Panc1 (cell line): ENCODE measurements around the gene P2RX2. TPM values are rescaled to one million over a fixed set of nuclear protein-coding genes. Genes with fewer than 3 reads are reported as not detected.

ENCODE experiments used
- ATAC-seq: fragments of 200-7000 bp; cut with Tn5 transposase; 2 replicates; pipeline ENCODE4 v1.9.1; 2020; ENCODE audit warnings: mild to moderate bottlenecking, moderate library complexity
- BruUV-seq: library from RNA; stranded (reverse); fragments of 400-500 nt; replicated peaks from 2 replicates; lab custom pipeline; 2021; lab: Mats Ljungman, UMichigan
- CTCF ChIA-PET: fragments of 300-600 bp; sonication (Branson Sonifier 250); formaldehyde crosslinking; loops from one replicate; lab custom pipeline; 2022; ENCODE audit warnings: antibody characterized with exemption; lab: Charles Lee
- POLR2A ChIA-PET: fragments of 300-600 bp; sonication (Branson Sonifier 250); formaldehyde crosslinking; loops from one replicate; lab custom pipeline; 2022; ENCODE audit warnings: antibody characterized with exemption; lab: Charles Lee
- DNase-seq: peaks from one replicate; pipeline ENCODE4 v3.0.0-alpha.2; 2010; ENCODE audit warnings: low read depth, low spot score
- H3K27ac ChIP-seq: 2 replicates; pipeline ENCODE4 v1.5.1; 2011; ENCODE audit warnings: mild to moderate bottlenecking, low read length, inconsistent platforms
- H3K27me3 ChIP-seq: fragments of 200-500 bp; sonication (Bioruptor generic); 2 replicates; pipeline ENCODE4 v1.6.0; 2014; ENCODE audit warnings: low read length, inconsistent platforms; ENCODE audit not compliant: control insufficient read depth, insufficient read depth
- H3K36me3 ChIP-seq: fragments of 200-500 bp; sonication (Bioruptor generic); 2 replicates; pipeline ENCODE4 v1.5.1; 2014; ENCODE audit warnings: inconsistent platforms, mild to moderate bottlenecking, low read length, moderate library complexity; ENCODE audit not compliant: control insufficient read depth, insufficient read depth
- H3K4me1 ChIP-seq: 2 replicates; pipeline ENCODE4 v1.5.1; 2011; ENCODE audit warnings: inconsistent platforms, mild to moderate bottlenecking, low read length, moderate library complexity; ENCODE audit not compliant: control insufficient read depth, insufficient read depth
- H3K4me3 ChIP-seq, 2 experiments: 2 replicates each; pipeline ENCODE4 v1.5.1; 2011 to 2012; ENCODE audit warnings: low read depth in 2 of 2, low read length in 2 of 2, mild to moderate bottlenecking in 2 of 2, inconsistent platforms in 1 of 2, moderate library complexity in 1 of 2
- H3K9me3 ChIP-seq: fragments of 200-500 bp; sonication (Bioruptor generic); 2 replicates; pipeline ENCODE4 v1.5.1; 2014; ENCODE audit warnings: low read depth, mild to moderate bottlenecking, inconsistent platforms, low read length, moderate library complexity; ENCODE audit not compliant: control insufficient read depth, insufficient read depth
- POLR2AphosphoS5 ChIP-seq: IDR thresholded peaks from 2 replicates; pipeline ENCODE4 v1.6.1; 2012; ENCODE audit warnings: mild to moderate bottlenecking, low read depth, low read length, moderate library complexity
- SIN3A ChIP-seq: IDR thresholded peaks from 2 replicates; pipeline ENCODE4 v1.6.1; 2012; ENCODE audit warnings: low read depth, mild to moderate bottlenecking, low read length, moderate library complexity, borderline replicate concordance; ENCODE audit not compliant: insufficient read depth
- TCF7L2 ChIP-seq: IDR thresholded peaks from 2 replicates; pipeline ENCODE4 v1.6.1; 2011; ENCODE audit warnings: mild to moderate bottlenecking, low read depth, low read length, inconsistent platforms
- in situ Hi-C: cut with HindIII; loops from 2 replicates; pipeline ENCODE4 v1.10.0; 2016; ENCODE audit warnings: low sequenced_read_pairs, low pct_unique_long_range_greater_than_20kb
- intact Hi-C: fragments of 100-400 bp; cut with micrococcal nuclease; formaldehyde crosslinking; loops from one replicate; pipeline ENCODE4 v1.10.0; 2022; ENCODE audit not compliant: unreplicated experiment
- total RNA-seq: library from RNA; stranded (reverse); gene quantifications from one replicate; pipeline ENCODE4 v1.2.1, GENCODE V29; 2021; ENCODE audit not compliant: unreplicated experiment
- TF ChIP-seq, protein P1 (sequence below): fragments of 450-650 bp; IDR thresholded peaks from 2 replicates; pipeline ENCODE4 v1.5.1; 2017; ENCODE audit warnings: mild to moderate bottlenecking
- TF ChIP-seq, protein P2 (sequence below), 2 experiments: IDR thresholded peaks; 2 replicates each; pipeline ENCODE4 v1.6.1; 2011 to 2012; ENCODE audit warnings: low read depth in 2 of 2, control low read depth in 1 of 2, low read length in 1 of 2, mild to moderate bottlenecking in 1 of 2, moderate library complexity in 1 of 2; ENCODE audit not compliant: insufficient read depth in 1 of 2

P2RX2 gene
- total RNA-seq, 1 experiment from 2014 or later = 1.2 TPM

DNA sequence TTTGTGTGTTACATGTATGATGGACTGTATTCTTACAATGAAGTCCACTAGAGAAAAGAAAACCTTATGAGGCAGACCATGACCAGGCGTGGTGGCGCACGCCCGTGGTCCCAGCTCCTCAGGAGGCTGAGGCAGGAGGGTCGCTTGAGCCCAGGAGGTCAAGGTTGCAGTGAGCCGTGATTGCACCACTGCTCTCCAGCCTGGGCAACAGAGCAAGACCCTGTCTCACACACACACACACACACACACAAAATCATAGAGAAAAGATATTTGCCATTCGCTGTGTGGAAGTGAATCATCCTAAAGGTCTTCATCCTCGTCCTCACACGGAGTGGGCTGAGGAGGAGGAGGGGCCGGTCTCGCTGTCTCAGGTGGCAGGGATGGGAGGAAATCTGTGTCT lies 40.5 kb upstream of the P2RX2 start:
- Histone ChIP-seq H3K27ac (no peak overlapping the region), H3K4me1 (no peaks in the 10 kb centered on the region), H3K27me3 (no peaks in the 10 kb centered on the region), H3K4me3 (no peak overlapping the region), H3K36me3 (no peaks in the 10 kb centered on the region), H3K9me3 (no peaks in the 10 kb centered on the region)
- ChIA-PET CTCF (no interaction called here), POLR2A (no interaction called here)
- ATAC-seq (no peak), DNase-seq (no peak)
- no peak for TF ChIP-seq SIN3A
- TF ChIP-seq, protein P1, sequence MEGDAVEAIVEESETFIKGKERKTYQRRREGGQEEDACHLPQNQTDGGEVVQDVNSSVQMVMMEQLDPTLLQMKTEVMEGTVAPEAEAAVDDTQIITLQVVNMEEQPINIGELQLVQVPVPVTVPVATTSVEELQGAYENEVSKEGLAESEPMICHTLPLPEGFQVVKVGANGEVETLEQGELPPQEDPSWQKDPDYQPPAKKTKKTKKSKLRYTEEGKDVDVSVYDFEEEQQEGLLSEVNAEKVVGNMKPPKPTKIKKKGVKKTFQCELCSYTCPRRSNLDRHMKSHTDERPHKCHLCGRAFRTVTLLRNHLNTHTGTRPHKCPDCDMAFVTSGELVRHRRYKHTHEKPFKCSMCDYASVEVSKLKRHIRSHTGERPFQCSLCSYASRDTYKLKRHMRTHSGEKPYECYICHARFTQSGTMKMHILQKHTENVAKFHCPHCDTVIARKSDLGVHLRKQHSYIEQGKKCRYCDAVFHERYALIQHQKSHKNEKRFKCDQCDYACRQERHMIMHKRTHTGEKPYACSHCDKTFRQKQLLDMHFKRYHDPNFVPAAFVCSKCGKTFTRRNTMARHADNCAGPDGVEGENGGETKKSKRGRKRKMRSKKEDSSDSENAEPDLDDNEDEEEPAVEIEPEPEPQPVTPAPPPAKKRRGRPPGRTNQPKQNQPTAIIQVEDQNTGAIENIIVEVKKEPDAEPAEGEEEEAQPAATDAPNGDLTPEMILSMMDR = no peak
- TF ChIP-seq, protein P2, sequence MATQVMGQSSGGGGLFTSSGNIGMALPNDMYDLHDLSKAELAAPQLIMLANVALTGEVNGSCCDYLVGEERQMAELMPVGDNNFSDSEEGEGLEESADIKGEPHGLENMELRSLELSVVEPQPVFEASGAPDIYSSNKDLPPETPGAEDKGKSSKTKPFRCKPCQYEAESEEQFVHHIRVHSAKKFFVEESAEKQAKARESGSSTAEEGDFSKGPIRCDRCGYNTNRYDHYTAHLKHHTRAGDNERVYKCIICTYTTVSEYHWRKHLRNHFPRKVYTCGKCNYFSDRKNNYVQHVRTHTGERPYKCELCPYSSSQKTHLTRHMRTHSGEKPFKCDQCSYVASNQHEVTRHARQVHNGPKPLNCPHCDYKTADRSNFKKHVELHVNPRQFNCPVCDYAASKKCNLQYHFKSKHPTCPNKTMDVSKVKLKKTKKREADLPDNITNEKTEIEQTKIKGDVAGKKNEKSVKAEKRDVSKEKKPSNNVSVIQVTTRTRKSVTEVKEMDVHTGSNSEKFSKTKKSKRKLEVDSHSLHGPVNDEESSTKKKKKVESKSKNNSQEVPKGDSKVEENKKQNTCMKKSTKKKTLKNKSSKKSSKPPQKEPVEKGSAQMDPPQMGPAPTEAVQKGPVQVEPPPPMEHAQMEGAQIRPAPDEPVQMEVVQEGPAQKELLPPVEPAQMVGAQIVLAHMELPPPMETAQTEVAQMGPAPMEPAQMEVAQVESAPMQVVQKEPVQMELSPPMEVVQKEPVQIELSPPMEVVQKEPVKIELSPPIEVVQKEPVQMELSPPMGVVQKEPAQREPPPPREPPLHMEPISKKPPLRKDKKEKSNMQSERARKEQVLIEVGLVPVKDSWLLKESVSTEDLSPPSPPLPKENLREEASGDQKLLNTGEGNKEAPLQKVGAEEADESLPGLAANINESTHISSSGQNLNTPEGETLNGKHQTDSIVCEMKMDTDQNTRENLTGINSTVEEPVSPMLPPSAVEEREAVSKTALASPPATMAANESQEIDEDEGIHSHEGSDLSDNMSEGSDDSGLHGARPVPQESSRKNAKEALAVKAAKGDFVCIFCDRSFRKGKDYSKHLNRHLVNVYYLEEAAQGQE (IDR thresholded peaks at IDR 0.05; ENCODE audit: insufficient read depth in 1 of 2, low read depth in 2 of 2, low read length in 1 of 2) = no peak
- TF ChIP-seq POLR2AphosphoS5 = no peak
- TF ChIP-seq TCF7L2 = no peak
- BruUV-seq = no TSS peak
- in situ Hi-C loops = no loop called here
- intact Hi-C loops = no loop called here

DNA sequence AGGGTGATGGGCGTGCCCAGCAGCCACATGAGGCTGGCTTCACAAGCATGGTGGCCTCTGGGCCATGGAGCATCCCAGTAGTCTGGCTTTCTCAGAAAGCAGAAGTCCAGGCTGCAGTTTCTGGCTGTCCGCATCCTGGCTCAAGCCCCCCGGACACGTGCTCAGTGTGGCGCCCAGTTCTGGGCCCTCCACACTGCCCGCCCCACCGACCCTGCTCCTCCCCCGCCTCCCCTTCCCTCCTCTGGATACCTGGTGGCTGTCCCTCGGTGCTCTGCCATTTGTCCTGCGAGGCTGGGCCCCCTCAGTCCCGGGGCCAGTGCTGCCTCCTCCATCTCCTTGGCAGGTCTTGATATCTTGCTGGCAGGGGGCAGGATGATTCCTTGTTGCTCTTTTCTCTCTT lies 39.8 kb upstream of the P2RX2 start:
- intact Hi-C loops = no loop called here
- no peak overlapping the region for H3K4me3 ChIP-seq
- BruUV-seq = no TSS peak
- no peak for TF ChIP-seq POLR2AphosphoS5
- H3K27me3 ChIP-seq = no peaks in the 10 kb centered on the region
- H3K36me3 ChIP-seq = no peaks in the 10 kb centered on the region
- no peak for DNase-seq
- ChIA-PET CTCF (no interaction called here), POLR2A (no interaction called here)
- no peak for ATAC-seq
- no peaks in the 10 kb centered on the region for H3K9me3 ChIP-seq
- no peak overlapping the region for H3K27ac ChIP-seq
- no peaks in the 10 kb centered on the region for H3K4me1 ChIP-seq
- in situ Hi-C loops = no loop called here

DNA sequence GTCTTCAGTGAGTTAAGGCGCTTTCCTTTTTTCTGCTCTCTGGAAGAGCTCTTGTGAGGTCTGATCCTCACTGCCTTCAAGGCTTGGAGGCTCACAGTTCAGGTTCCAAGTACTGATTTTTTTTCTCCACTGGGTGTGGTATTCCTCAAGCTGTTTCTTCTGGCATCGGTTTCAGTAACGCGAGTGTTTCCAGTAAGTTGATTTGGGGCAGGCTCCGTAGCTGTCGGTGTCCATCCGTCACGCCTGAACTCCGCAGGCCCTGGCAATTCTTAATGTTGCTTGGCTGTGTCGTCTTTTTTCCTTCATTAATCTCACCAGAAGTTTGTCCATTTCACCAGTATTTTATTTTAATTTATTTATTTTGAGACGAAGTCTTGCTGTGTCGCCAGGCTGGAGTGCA lies 38.8 kb upstream of the P2RX2 start:
- ChIA-PET CTCF (no interaction called here), POLR2A (no interaction called here)
- intact Hi-C loops = no loop called here
- H3K9me3 ChIP-seq = no peaks in the 10 kb centered on the region
- no TSS peak for BruUV-seq
- no peaks in the 10 kb centered on the region for H3K4me1 ChIP-seq
- no peak for ATAC-seq
- no peak overlapping the region for H3K27ac ChIP-seq
- in situ Hi-C loops = no loop called here
- no peak overlapping the region for H3K4me3 ChIP-seq
- DNase-seq = no peak
- TF ChIP-seq, protein P1 = no peak
- TF ChIP-seq SIN3A = no peak
- TF ChIP-seq, protein P2 (IDR thresholded peaks at IDR 0.05; ENCODE audit: insufficient read depth in 1 of 2, low read depth in 2 of 2, low read length in 1 of 2) = no peak
- no peak for TF ChIP-seq TCF7L2
- no peak for TF ChIP-seq POLR2AphosphoS5
- H3K27me3 ChIP-seq = no peaks in the 10 kb centered on the region
- no peaks in the 10 kb centered on the region for H3K36me3 ChIP-seq
